ENCODE measurements around the gene C11orf86.
"Not testable (repeated sequence)": the region's sequence is repeated elsewhere in the genome, so short reads cannot be mapped to it uniquely, and the experiment has no call there.

C11orf86 gene

DNA sequence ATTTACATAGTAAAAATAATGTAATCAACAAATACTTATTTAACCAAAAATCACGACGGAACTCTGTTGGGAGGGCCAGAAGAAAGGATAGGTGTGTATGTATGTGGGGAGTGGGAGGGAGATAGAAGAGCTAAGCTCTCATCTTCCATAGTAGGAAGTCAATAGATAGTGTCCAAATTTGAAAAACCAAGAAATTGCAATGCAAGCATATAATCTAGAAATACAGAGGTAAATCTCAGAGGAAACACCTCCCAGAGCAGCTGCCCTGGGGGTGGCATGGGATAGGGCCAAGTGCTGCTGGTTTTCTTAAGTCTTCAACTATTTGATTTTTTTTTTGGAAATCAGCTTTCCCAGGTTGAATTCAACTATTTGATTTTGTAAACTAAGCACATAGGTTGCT is 16.9 kb downstream of the C11orf86 start:
- no peak for DNase-seq

DNA sequence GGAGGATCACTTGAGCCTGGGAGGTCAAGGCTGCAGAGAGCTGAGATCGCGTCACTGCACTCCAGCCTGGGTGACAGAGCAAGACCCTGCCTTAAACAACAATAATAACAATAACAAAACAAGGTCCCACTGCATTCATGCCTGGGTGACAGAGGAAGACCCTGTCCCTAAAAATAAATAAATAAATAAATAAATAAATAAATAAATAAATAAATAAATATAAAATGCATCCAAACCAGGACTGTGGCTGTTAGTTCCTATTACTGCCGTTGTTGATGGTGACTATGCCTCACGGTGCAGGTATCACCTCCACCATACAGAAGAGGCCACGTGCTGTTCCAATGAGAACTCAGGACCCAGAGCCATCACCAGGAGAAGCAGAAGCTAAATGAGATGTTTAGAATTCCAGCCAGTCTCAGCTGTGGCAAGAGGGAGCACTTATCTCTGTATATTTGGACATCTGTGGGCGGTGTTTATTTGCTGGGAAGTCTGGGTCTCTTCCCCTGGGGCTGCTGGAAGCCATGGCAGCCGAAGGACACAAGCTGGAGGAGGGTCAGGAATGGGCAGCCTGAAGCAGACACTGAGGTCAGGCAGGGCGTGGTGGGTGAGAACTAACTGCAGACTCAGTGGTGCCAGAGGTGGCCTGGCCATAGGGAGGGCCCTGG is 21.6 kb downstream of the C11orf86 start:
- peak; percentile 57 for DNase-seq

DNA sequence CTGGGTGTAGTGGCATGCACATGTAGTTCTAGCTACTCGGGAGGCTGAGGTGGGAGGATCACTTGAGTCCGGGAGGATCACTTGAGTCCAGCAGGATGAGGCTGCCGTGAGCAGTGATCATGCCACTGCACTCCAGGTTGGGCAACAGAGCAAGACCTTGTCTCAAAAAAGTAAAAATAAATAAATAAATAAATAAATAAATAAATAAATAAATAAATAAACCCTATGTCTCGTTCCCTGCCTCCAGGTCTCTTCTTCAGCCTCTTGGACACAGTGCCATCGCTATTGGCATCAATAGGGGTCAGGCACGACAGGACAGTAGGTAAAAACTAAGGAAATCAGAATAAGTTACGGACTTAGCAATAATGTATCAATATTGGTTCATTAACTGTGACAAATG is 24.5 kb downstream of the C11orf86 start:
- no peak for DNase-seq

- no peak for DNase-seq
These were observed 26.2 kb downstream of the C11orf86 start for GRCh38 chr11:67001332-67001731.

GRCh38 chr11:67002297-67002913 is 27.3 kb downstream of the C11orf86 start:
- no peak for DNase-seq

DNA sequence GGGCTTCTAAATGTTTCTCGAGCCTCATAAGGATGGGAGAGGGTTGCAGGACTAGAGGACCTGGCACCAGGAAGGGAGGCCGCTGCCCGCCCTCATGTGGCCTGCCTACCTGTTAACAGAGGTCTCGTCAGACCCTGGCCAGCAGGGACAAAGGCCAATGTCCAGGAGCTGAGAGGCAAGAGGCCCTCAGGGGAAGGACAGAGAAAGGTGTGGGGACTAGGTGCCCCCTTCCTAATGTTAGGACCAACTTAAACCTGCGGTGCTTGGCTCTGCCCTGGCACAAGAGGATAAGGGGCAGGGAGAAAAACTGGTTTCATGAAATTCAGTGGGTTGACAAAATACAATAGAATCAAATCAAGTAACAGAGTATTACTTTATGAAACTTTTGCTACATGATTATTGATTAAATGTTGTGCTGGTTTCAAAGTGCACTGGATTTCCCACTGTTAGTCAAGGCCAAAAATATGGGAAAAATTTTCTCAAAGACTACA is 27.9 kb downstream of the C11orf86 start:
- no peak for DNase-seq

DNA sequence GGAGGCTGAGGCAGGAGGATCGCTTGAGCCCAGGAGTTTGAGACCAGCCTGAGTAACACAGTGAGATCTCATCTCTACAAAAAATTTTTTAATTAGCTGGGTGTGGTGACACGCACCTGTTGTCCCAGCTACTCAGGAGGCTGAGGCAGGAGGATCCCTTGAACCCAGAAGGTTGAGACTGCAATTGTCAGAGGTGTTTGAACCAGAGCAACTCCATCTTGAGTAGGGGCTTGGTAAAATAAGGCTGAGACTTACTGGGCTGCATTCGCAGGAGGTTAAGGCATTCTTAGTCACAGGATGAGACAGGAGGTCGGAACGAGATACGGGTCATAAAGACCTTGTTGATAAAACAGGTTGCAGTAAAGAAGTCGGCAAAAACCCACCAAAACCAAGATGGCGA is 30.1 kb downstream of the C11orf86 start:
- DNase-seq = not testable (repeated sequence)

DNA sequence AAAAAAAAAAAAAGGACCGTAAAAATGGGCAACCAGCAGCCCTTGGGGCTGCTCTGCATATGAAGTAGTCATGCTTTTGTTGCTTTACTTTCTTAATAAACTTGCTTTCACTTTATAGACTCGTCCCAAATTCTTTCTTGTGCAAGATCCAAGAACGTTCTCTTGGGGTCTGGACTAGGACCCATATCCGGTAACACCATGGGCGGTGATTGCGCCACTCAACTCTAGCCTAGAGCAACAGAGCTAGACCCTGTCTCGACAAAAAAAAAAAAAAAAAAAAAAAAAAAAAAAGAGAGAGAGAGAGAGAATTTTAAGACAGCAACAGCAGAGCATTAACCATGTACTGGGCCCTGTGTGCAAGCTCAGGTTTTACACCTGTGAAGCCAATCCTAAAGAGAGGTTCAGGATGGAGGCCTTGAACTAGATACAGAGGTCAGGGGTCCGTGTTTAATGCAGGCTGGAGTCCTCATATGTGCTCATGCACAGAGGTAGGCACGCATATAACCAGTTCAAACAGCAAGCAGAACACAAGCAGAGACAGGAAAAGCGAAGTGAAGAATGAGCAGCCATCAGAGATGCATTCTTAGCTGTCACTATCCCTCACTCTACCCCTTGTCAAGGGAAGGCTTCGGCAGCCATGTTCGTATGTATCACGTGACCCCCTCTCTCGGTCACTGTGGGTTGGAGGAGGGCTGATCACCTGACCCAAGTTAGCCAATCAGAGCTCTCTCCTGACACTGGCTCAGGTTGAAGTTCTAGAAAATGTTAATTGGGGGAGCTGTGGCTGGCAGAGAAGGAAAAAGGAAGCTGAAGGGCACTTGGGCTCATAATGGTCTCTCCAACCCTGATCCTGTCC is 31.2 kb downstream of the C11orf86 start:
- DNase-seq = peak; percentile 42

DNA sequence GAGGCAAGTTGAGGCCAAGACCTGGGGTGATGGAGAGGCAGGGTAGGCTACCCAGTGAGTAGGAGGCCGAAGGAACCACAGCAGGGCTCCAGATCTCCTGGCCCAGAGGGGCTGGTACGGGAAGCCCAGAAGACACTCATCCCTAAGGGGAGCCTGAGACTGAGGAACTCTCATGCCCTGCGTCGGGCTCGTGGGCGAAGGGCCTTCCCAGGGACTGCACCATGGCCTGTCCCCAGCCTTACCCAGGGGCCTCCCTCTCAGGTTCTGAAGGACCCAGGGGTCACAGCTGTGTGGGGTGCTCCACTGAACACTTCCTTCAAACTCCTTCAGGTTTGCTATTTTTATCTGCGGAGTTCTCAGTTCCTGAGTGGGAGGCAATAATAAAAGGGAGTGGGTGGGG is 32.0 kb downstream of the C11orf86 start:
- DNase-seq = no peak

GRCh38 chr11:67010296-67010905 is 35.3 kb downstream of the C11orf86 start:
- DNase-seq = no peak

- DNase-seq = no peak
These were observed 38.5 kb downstream of the C11orf86 start for GRCh38 chr11:67013511-67014045.

DNA sequence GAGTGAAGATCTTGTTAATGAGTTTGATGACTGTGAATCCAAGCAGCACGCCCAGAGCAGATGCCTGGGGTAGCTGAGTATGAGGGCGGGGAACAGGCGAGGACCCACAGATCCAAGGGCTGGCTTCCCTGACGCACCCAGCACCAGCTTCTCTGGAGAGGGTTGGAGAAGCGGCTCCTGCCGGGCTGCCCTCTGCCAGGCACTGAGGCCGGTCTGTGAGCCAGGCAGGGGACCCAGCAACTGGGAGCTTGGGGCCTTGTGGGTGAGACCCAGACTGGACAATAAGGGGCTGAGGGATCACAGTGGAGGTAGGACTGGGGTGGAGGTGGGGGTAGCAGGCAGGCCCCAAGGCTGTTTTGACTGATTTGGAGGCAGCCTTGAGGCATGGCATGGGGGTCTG is 39.2 kb downstream of the C11orf86 start:
- DNase-seq = no peak

DNA sequence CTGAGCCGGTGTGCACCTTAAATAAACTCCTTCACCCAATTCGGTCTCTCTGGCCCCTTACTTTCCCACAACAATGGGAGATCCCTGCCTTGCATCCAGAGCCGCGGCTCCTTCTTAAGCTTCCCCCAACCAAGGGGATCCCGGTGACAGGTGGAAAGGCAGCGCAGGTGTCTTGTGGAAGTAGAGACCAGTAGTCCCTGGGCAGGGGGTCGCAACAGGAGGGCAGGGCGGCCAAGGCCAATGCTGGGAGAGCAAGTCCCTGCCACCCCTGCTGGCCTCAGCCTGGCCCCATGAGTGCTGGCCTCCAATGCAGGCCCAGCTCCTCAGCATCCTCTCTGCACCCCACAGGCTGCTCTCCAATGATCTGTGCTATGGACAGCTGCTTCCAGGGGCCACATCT is 39.9 kb downstream of the C11orf86 start:
- no peak for DNase-seq

GRCh38 chr11:67016550-67016949 is 41.4 kb downstream of the C11orf86 start:
- no peak for DNase-seq

DNA sequence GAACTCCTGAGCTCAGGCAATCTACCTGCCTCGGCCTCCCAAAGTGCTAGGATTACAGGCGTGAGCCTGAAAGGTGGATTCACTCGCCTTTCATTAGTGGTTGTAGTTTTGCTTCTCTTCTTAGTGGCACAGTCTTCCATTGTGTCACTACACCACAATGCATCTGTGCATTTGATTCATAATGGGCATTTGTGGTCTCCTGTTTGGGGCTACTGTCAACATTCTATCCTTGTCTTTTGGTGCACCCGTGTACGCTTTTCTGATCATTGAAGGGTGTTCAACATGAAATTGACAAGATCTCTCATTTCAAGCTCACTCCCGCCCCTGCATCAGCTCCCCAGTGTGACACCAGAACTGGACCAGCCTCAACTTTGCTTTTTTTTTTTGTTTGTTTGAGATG is 45.8 kb downstream of the C11orf86 start:
- DNase-seq = no peak

- peak; percentile 46 for DNase-seq
These were observed 47.3 kb downstream of the C11orf86 start for GRCh38 chr11:67022341-67022933.

GRCh38 chr11:67022961-67023956 is 48.2 kb downstream of the C11orf86 start, which contains the start of gene SYT12:
SYT12 (plus strand) TSS chr11:67023134; CDS start chr11:67030145, 7,011 bp downstream.
- DNase-seq = no peak

DNA sequence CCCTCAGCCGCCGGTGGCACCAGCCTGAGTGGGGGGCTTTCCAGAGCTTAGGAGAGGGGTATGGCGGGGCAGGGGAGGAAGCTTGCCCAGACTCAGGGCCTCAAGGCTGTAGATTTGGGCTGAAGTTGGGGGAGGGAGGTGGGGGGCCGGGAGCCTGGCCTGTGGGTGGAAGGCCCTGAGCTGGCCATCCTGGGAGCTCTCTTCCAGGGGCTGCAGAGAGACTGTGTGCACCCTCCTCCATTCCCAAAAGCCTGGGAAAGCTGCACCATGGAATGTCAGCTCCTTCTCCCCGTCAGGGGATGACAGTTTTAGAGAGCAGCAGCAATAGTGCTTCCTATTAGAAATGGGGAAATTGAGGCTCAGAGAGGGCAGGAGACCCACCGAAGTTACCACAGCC is 48.9 kb downstream of the C11orf86 start:
- no peak for DNase-seq

DNA sequence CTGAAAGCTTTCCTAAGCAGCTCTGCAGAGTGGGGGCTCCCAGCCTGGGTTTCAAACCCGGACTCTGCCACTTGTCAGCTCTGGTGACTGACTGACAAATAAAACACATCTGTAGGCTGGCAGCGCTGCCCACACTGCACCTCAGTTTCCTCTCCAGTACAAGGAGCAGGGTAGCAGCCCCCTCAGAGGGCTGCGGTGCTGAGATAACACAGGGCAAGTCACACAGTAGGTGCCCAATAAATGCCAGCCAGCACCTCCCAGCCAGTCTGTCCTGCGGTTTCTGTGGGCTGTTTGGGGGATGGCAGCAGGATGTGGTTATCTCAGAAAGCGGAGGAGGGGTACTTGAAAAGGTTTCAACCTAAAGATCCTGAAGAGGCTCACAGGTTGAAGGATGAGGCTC is 49.3 kb downstream of the C11orf86 start:
- DNase-seq = no peak

- no peak for DNase-seq
These were observed 49.9 kb downstream of the C11orf86 start for GRCh38 chr11:67024966-67025365.

DNA sequence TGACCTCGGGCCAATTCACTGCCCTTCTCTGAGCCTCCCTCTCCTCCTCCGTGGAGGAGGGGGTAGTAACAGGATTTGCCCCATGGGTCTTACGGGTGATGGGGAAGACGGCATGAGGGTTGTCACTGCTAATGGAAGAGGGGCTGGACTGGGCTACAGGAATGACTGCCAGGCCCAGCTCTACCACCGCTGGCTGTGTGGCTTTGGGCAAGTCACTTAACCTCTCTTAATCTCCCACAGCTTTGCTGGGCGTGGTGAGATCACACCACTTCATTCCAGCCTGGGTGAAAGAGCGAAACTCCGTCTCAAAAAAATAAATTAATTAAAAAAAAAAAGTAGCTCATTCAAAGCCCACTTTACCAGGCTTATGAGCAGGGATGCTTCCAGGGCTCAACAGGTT is 50.6 kb downstream of the C11orf86 start:
- no peak for DNase-seq
